IPS-18a (cell line): ENCODE measurements around the gene PLEKHA7.
"Not testable (repeated sequence)": the region's sequence is repeated elsewhere in the genome, so short reads cannot be mapped to it uniquely, and the experiment has no call there.

Experiments used
- H3K27ac ChIP-seq: one replicate; pipeline ENCODE4 v1.5.1; 2013; ENCODE audit warnings: low read length
- H3K27me3 ChIP-seq: one replicate; pipeline ENCODE4 v1.6.1; 2013; ENCODE audit warnings: mild to moderate bottlenecking, low read length; ENCODE audit not compliant: control insufficient read depth, insufficient read depth
- H3K36me3 ChIP-seq: one replicate; pipeline ENCODE4 v1.6.1; 2013; ENCODE audit warnings: low read depth, low read length; ENCODE audit not compliant: control insufficient read depth
- H3K4me1 ChIP-seq: one replicate; pipeline ENCODE4 v1.6.1; 2013; ENCODE audit warnings: low read depth, low read length; ENCODE audit not compliant: control insufficient read depth
- H3K4me3 ChIP-seq: one replicate; pipeline ENCODE4 v1.5.1; 2013; ENCODE audit warnings: low read length
- H3K9ac ChIP-seq: one replicate; pipeline ENCODE4 v1.6.1; 2013; ENCODE audit warnings: mild to moderate bottlenecking, low read length, moderate library complexity
- H3K9me3 ChIP-seq: one replicate; pipeline ENCODE4 v1.6.1; 2013; ENCODE audit warnings: low read depth, low read length; ENCODE audit not compliant: control insufficient read depth

PLEKHA7 gene

GRCh38 chr11:16899708-16900303, 114.4 kb downstream of the PLEKHA7 start:
- Histone ChIP-seq H3K27me3 (peaks cover 34% of the 10 kb centered on the region), H3K36me3 (no peaks in the 10 kb centered on the region), H3K9me3 (no peaks in the 10 kb centered on the region), H3K4me1 (peaks cover 27% of the 10 kb centered on the region), H3K9ac (no peak overlapping the region), H3K27ac (no peak overlapping the region), H3K4me3 (no peak overlapping the region)

- Histone ChIP-seq H3K4me3 (peak overlapping the region; percentile 43), H3K9me3 (no peaks in the 10 kb centered on the region), H3K27me3 (peaks cover 37% of the 10 kb centered on the region), H3K36me3 (no peaks in the 10 kb centered on the region), H3K4me1 (peaks cover 35% of the 10 kb centered on the region), H3K27ac (no peak overlapping the region), H3K9ac (no peak overlapping the region)
Measured at GRCh38 chr11:16898274-16898985, 115.8 kb downstream of the PLEKHA7 start.

DNA sequence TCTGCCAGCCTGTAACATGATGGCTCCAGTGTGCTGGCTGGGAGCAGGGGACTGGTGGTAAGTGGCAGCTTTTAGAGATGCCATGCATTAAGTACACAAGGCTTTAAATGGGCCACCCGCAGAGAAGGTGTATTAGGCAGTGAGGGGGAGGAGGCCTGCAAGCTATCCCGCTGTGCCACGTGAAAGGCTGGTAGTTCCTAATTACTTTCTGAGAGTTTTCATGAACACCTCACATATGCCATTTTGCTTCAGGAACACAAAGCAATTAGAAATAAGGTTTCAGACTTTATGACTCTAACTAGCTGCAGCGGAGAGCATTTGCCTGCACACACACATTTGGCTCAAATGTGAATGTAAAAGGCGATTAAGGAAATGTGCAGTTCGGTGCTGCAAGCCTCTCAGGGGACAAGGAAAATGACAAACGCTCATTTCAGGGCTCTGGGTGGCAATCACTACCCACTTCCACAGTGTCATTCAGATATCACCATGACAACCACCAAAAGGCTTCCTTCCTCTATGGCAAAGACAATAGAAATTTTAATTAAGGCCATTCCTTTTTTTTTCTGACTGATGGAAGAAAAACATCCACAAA, 116.6 kb downstream of the PLEKHA7 start:
- Histone ChIP-seq H3K9ac (peak overlapping the region; percentile 14), H3K4me1 (peaks cover 38% of the 10 kb centered on the region), H3K27me3 (peaks cover 37% of the 10 kb centered on the region), H3K4me3 (peak overlapping the region; percentile 43), H3K27ac (no peak overlapping the region), H3K36me3 (no peaks in the 10 kb centered on the region), H3K9me3 (no peaks in the 10 kb centered on the region)

GRCh38 chr11:16896729-16897469, 117.3 kb downstream of the PLEKHA7 start:
- Histone ChIP-seq H3K4me1 (peaks cover 38% of the 10 kb centered on the region), H3K27ac (no peak overlapping the region), H3K4me3 (peak overlapping the region; percentile 43), H3K9me3 (no peaks in the 10 kb centered on the region), H3K27me3 (peaks cover 37% of the 10 kb centered on the region), H3K9ac (no peak overlapping the region), H3K36me3 (no peaks in the 10 kb centered on the region)

GRCh38 chr11:16895306-16895705, 118.9 kb downstream of the PLEKHA7 start:
- H3K9ac ChIP-seq = no peak overlapping the region
- peaks cover 38% of the 10 kb centered on the region for H3K4me1 ChIP-seq
- peaks cover 37% of the 10 kb centered on the region for H3K27me3 ChIP-seq
- no peaks in the 10 kb centered on the region for H3K36me3 ChIP-seq
- H3K4me3 ChIP-seq = no peak overlapping the region
- no peak overlapping the region for H3K27ac ChIP-seq
- H3K9me3 ChIP-seq = no peaks in the 10 kb centered on the region

DNA sequence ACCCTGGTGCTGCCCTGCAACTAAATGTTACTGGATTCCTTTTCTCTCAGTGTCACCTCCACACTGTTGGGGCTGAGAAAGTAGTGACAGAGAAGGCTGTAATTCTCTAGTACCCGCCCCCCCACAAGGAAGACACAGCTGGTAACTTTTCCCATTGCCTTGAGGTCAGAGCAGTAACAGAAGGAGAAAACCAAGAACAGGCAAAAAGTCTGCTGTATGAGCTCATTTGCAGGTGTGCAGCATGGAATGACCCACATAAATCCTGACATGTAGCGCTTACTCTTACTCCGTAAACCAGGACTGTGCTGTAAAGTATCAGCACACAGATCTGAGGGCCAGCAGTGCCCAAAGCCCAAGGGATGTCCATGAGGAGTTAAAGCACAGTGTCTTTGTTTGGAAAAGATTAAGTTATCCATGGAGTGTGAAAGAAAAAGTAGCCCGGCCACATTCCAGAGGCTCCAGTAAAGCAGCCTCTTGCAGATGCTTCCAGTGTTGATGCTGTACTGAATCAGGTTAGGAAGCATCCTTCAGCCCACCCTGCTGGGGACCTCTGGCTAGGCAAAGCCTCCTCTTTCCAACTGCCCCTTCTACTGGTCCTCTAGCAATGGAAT, 120.7 kb downstream of the PLEKHA7 start:
- Histone ChIP-seq H3K4me1 (peaks cover 29% of the 10 kb centered on the region), H3K9me3 (no peaks in the 10 kb centered on the region), H3K9ac (no peak overlapping the region), H3K27me3 (peaks cover 31% of the 10 kb centered on the region), H3K36me3 (no peaks in the 10 kb centered on the region), H3K27ac (no peak overlapping the region), H3K4me3 (no peak overlapping the region)

DNA sequence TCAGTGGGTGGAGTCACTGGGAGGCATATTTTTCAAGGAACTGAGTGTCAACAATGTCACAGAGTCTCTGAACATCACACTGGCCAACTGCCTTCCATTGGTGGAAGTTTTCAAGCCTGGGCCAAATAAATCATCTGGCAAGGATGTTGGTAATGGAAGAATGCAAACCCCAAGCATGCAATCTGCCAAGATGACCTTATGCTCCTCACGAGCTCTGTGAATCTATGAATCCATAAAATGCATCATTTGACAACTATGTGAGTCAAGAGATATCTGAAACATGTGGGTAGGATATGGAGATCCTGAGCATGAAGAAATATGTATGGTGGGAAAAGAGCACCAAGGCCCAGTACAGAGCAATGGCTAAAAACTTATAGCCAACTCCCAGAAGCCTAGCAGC, 122.2 kb downstream of the PLEKHA7 start:
- Histone ChIP-seq H3K27me3 (peaks cover 24% of the 10 kb centered on the region), H3K36me3 (no peaks in the 10 kb centered on the region), H3K27ac (no peak overlapping the region)

DNA sequence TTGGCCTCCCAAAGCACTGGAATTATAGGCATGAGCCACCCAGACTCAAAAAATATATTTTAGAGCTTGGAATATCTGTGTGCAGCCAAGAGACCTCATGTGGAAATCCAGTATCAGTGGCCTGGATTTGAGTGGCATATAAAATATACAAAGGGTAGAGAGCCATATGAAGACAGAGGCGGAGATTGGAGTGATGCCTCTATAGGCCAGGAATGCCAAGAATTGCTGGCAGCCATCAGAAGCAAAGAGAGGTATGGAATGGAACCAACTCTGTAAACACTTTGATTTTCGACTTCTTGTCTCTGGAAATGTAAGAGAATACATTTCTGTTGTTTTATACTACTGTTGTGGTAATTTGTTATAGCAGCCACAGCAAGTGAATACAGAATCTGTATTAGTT, 123.0 kb downstream of the PLEKHA7 start:
- Histone ChIP-seq H3K4me3 (no peak overlapping the region), H3K36me3 (no peaks in the 10 kb centered on the region), H3K9me3 (no peaks in the 10 kb centered on the region), H3K27me3 (peaks cover 16% of the 10 kb centered on the region), H3K27ac (no peak overlapping the region), H3K4me1 (peaks cover 11% of the 10 kb centered on the region), H3K9ac (no peak overlapping the region)

More for the DNA sequence above, 122.2 kb downstream of the PLEKHA7 start:
- H3K4me3 ChIP-seq = no peak overlapping the region
- H3K4me1 ChIP-seq = peaks cover 16% of the 10 kb centered on the region
- H3K9me3 ChIP-seq = no peaks in the 10 kb centered on the region
- no peak overlapping the region for H3K9ac ChIP-seq

DNA sequence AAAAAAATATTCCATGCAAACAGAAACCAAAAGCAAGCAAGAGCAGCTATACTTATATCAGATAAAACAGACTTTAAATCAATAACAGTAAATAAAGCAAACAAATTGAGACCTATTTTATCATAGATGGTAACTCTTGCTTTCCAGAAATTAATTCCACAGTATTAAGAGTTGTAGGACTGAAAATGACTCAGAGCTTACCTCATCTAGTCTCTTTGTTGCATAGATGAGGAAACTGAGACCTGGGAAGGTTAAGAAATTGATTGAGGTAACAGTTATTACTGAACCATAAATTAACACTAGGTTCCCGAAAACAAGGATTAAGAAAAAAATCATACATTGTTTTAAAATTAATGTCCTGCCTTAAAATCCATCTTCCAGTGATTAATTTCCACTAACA, 123.8 kb downstream of the PLEKHA7 start:
- Histone ChIP-seq H3K9ac (no peak overlapping the region), H3K27ac (no peak overlapping the region), H3K27me3 (peaks cover 9% of the 10 kb centered on the region), H3K4me3 (no peak overlapping the region), H3K4me1 (peaks cover 11% of the 10 kb centered on the region), H3K36me3 (no peaks in the 10 kb centered on the region), H3K9me3 (no peaks in the 10 kb centered on the region)

- Histone ChIP-seq H3K27ac (no peak overlapping the region), H3K4me1 (peaks cover 11% of the 10 kb centered on the region), H3K36me3 (no peaks in the 10 kb centered on the region), H3K4me3 (no peak overlapping the region), H3K27me3 (peaks cover 4% of the 10 kb centered on the region), H3K9me3 (no peaks in the 10 kb centered on the region), H3K9ac (no peak overlapping the region)
Measured at GRCh38 chr11:16889905-16890304, 124.3 kb downstream of the PLEKHA7 start.

- H3K36me3 ChIP-seq, H3K27me3 ChIP-seq, H3K9ac ChIP-seq, H3K4me3 ChIP-seq, H3K27ac ChIP-seq, H3K9me3 ChIP-seq, H3K4me1 ChIP-seq: not testable (repeated sequence)
Measured at GRCh38 chr11:16889010-16889409, 125.2 kb downstream of the PLEKHA7 start.
